ENCODE measurements around the gene GTPBP3. TPM values are rescaled to one million over a fixed set of nuclear protein-coding genes. Genes with fewer than 3 reads are reported as not detected.

GTPBP3 gene
- total RNA-seq, 1 experiment from 2014 or later = 62.9 TPM

GRCh38 chr19:17333611-17334413 lies 3.5 kb upstream of the GTPBP3 start:
- Histone ChIP-seq H3K79me1 (ENCODE audit: insufficient read depth, low read depth, low read length, poor library complexity, severe bottlenecking) (no peaks in the 10 kb centered on the region), H3K23me2 (ENCODE audit: insufficient read length, low read depth, low read length, poor library complexity, severe bottlenecking) (peaks cover 21% of the 10 kb centered on the region), H3K4me2 (ENCODE audit: insufficient read depth, insufficient read length, low read length) (peak overlapping the region; percentile 74), H3K27ac (ENCODE audit: insufficient read length, low read depth, low read length) (no peak overlapping the region), H2AFZ (ENCODE audit: low read length) (no peak overlapping the region), H2AK5ac (ENCODE audit: insufficient read length, low read length) (no peak overlapping the region), H3K23ac (ENCODE audit: insufficient read length, low read depth, low read length) (no peak overlapping the region), H4K8ac (replicated peaks; ENCODE audit: insufficient read length, low read depth, low read length) (no peak overlapping the region), H3K9ac (ENCODE audit: extremely low read depth, insufficient read length, low read length) (peak overlapping the region; percentile 40), H2BK20ac (ENCODE audit: low read depth, low read length, poor library complexity, severe bottlenecking) (no peak overlapping the region), H2BK12ac (ENCODE audit: insufficient read length, low read depth, low read length) (no peak overlapping the region), H3K4ac (ENCODE audit: low read depth, low read length) (no peak overlapping the region), H3K27me3 (ENCODE audit: insufficient read depth, low read length) (no peaks in the 10 kb centered on the region), H3K18ac (ENCODE audit: insufficient read length, low read depth, low read length) (no peak overlapping the region), H4K5ac (ENCODE audit: insufficient read length, low read depth, low read length) (no peak overlapping the region), H3K9me3 (ENCODE audit: control insufficient read depth, low read depth, low read length) (no peaks in the 10 kb centered on the region), H3T11ph (ENCODE audit: low read length) (no peak overlapping the region), H3K79me2 (ENCODE audit: insufficient read depth, low read length) (no peaks in the 10 kb centered on the region), H3K14ac (ENCODE audit: insufficient read depth, low read length) (no peak overlapping the region; the same call in 1 of the 2 replicates), H4K91ac (ENCODE audit: insufficient read length, low read depth, low read length) (no peak overlapping the region), H2BK5ac (ENCODE audit: insufficient read length, low read length) (no peak overlapping the region), H3K4me1 (ENCODE audit: insufficient read depth, low read length) (peaks cover 2% of the 10 kb centered on the region; the same call in 1 of the 2 replicates), H2BK15ac (ENCODE audit: low read depth, low read length) (no peak overlapping the region), H2BK120ac (ENCODE audit: low read depth, low read length, poor library complexity, severe bottlenecking) (no peak overlapping the region), H3K56ac (ENCODE audit: insufficient read length, low read depth, low read length) (no peak overlapping the region), H4K20me1 (ENCODE audit: control insufficient read depth, insufficient read depth, insufficient read length) (no peaks in the 10 kb centered on the region)
- Mint-ChIP-seq H3K36me3 (ENCODE audit: insufficient read depth in 1 of 3, low read depth in 3 of 3) (peaks cover 11 to 32% (median 26%) of the 10 kb centered on the region in 3 experiments), H3K4me3 (peak overlapping the region; percentile 67 to 87), H3K4me1 (peaks cover 15 to 38% of the 10 kb centered on the region in 2 experiments), H3K9me3 (no peaks in the 10 kb centered on the region; a peak in 1 of 5 replicates), H3K27me3 (ENCODE audit: low read depth) (peaks cover 6% of the 10 kb centered on the region), H3K27ac (peak overlapping the region in 2 of 3 experiments; percentile 49 to 77; a peak in 3 of 7 replicates)
- TF ChIP-seq CTCF (conservative IDR thresholded peaks at IDR 0.05) = peak; percentile 37; the same call in 2 of the 3 replicates
- peak; percentile 68 for DNase-seq
- WGBS (ENCODE audit: extremely low coverage, insufficient read length, low lambda C conversion rate) = no CpG with 5 or more reads among the region's 52 CpGs

Data from H9 (cell line).